Stimulated activated naive CD8-positive, alpha-beta T cell treated with anti-CD3 and anti-CD28 coated beads, Interleukin-15, Interleukin-2, amounts not matched to agents 100 ng/mL and 50 ng/mL, for 24 hours (primary cell): ENCODE data around the gene FHL2.

Experiments used
- H3K27ac Mint-ChIP-seq: one replicate; pipeline ENCODE4 v1.8.0; 2021; ENCODE audit warnings: mild to moderate bottlenecking, mixed read lengths
- H3K27me3 Mint-ChIP-seq: one replicate; pipeline ENCODE4 v1.8.0; 2021; ENCODE audit warnings: mixed read lengths
- H3K36me3 Mint-ChIP-seq: one replicate; pipeline ENCODE4 v1.8.0; 2021; ENCODE audit warnings: low read depth, mixed read lengths
- H3K4me1 Mint-ChIP-seq: one replicate; pipeline ENCODE4 v1.8.0; 2021; ENCODE audit warnings: low read depth, mixed read lengths
- H3K4me3 Mint-ChIP-seq: one replicate; pipeline ENCODE4 v1.8.0; 2021; ENCODE audit warnings: mild to moderate bottlenecking, mixed read lengths
- H3K9me3 Mint-ChIP-seq: one replicate; pipeline ENCODE4 v1.8.0; 2021; ENCODE audit warnings: mixed read lengths

FHL2 gene

GRCh38 chr2:105381101-105381668 is 17.7 kb downstream of the FHL2 start:
- H3K9me3 Mint-ChIP-seq = no peaks in the 10 kb centered on the region
- no peak overlapping the region for H3K4me3 Mint-ChIP-seq
- H3K4me1 Mint-ChIP-seq = peaks cover 10% of the 10 kb centered on the region
- H3K27me3 Mint-ChIP-seq = no peaks in the 10 kb centered on the region
- peaks cover 6% of the 10 kb centered on the region for H3K36me3 Mint-ChIP-seq
- H3K27ac Mint-ChIP-seq = no peak overlapping the region

DNA sequence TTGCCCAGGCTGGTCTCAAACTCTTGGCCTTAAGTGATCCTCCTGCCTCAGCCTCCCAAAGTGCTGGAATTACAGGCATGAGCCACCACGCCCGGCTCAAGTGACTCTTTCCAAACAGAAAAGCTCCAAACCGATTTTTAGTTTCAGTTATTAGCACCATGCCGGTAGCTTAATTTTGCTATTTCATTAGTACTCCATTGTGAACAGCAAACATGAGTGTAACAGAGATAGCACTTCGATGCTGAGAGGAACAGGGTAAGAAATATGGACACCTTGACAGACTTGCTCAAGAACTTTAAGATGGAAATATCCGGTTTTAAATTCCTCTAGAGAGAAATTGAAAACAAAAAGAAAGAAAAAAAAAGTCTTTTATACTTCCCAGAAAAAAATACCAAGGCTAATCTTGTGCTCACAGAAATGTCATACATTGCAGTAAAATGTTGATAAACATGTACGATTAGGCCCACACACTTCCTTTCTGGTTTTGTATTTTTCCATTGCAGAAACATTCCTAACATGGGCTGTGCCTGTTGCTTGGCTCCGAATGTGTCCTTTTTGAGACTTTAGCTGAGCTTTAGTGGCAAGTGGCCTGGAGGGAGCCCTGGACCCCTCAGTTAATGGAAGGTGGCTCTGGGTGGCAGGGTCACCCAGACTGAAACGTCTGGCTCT is 18.3 kb downstream of the FHL2 start:
- Mint-ChIP-seq H3K27ac (no peak overlapping the region), H3K4me1 (peaks cover 10% of the 10 kb centered on the region), H3K4me3 (no peak overlapping the region), H3K27me3 (no peaks in the 10 kb centered on the region), H3K9me3 (no peaks in the 10 kb centered on the region), H3K36me3 (peaks cover 6% of the 10 kb centered on the region)

GRCh38 chr2:105379741-105380186 is 19.1 kb downstream of the FHL2 start:
- H3K4me3 Mint-ChIP-seq = no peak overlapping the region
- no peaks in the 10 kb centered on the region for H3K9me3 Mint-ChIP-seq
- H3K4me1 Mint-ChIP-seq = peaks cover 10% of the 10 kb centered on the region
- no peak overlapping the region for H3K27ac Mint-ChIP-seq
- H3K36me3 Mint-ChIP-seq = peaks cover 6% of the 10 kb centered on the region
- H3K27me3 Mint-ChIP-seq = no peaks in the 10 kb centered on the region

DNA sequence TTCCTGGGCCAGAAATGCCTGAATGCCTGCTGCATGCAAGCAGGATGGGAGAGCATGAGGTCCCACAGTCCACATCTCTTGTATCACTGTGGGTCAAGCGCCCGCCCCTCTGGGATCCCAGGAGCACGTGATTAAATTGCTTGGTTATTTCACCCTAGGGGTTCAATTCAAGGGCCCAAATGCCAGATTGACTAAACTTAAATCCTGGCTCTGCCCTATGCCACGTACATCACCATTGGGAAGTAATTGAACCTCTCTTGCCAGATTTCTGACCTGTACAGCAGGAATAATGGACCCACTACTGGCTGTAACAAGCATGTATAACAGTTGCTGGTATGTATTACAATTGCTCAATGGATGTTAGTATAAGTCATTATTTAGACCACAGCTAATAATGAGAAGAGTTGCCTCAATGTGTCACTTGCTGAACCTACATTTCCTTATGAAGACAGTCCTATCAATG is 19.9 kb downstream of the FHL2 start:
- no peak overlapping the region for H3K4me3 Mint-ChIP-seq
- H3K36me3 Mint-ChIP-seq = peaks cover 6% of the 10 kb centered on the region
- H3K27ac Mint-ChIP-seq = no peak overlapping the region
- peaks cover 12% of the 10 kb centered on the region for H3K4me1 Mint-ChIP-seq
- no peaks in the 10 kb centered on the region for H3K27me3 Mint-ChIP-seq
- H3K9me3 Mint-ChIP-seq = no peaks in the 10 kb centered on the region

DNA sequence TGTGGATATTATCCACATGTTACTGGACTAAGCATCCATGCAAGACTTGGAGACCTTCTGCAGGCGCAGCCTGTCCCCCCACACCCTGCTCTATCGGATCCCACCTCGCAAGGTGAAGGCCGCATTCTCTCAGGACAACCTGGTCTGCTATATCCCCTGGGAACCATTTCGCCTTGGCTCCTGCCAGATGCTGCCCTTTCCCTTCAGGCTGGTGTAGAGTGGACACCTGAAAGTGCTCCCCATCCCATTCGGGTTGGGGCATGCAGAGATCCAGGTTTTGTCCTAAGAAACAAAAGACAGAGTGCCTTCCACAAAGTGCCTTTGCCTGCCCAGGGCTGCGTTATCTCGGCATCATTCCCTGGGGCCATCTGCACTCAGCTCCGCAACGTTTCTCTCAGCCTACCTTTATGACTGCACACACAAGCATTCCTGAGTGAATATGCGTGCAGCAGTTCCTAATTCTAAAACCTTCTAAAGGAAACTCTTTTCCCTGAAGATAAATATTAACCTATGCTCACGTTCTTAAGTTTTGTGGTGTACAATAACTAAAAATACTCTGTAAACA is 20.5 kb downstream of the FHL2 start:
- Mint-ChIP-seq H3K27ac (no peak overlapping the region), H3K4me3 (no peak overlapping the region), H3K36me3 (peaks cover 6% of the 10 kb centered on the region), H3K4me1 (peaks cover 15% of the 10 kb centered on the region), H3K27me3 (no peaks in the 10 kb centered on the region), H3K9me3 (no peaks in the 10 kb centered on the region)

DNA sequence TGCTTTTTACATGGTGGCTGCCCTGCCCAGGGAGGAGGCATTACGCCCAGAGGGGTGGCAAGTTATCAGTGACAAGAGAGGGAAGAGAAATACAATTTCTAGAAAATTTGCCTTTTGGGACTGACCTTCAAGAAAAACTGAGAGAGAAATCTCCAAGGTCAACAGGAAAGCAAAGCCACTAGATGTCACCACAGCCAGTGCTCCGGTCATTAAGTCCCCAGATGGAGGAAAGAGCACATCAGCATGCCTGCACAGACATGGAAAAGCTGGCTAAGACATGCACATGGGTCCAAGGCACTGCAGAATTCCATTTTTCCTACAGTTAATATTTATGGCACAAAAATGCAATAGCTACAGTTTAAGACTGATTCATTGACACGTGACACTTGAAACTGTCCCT is 21.0 kb downstream of the FHL2 start:
- no peak overlapping the region for H3K4me3 Mint-ChIP-seq
- H3K9me3 Mint-ChIP-seq = no peaks in the 10 kb centered on the region
- no peak overlapping the region for H3K27ac Mint-ChIP-seq
- H3K27me3 Mint-ChIP-seq = no peaks in the 10 kb centered on the region
- H3K36me3 Mint-ChIP-seq = peaks cover 6% of the 10 kb centered on the region
- peaks cover 15% of the 10 kb centered on the region for H3K4me1 Mint-ChIP-seq

DNA sequence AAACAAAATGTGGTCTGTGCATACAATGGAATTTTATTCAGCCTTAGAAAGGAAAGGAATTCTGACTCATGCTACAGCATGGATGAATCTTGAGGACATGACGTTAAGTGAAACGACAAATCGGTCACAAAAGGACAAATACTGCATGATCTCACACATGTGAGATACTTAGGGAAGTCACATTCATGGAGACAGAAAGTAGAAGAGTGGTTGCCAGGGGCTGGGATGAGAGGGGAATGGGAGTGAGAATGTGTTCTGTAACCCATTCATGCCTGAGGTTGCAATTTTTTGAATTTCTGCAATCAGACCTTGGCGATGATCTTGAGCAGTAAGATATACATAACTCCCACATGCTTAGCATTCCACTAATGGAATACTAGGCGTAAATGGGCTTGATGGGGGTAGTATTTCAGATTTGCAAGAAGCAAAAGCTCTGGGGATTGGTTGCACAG is 22.0 kb downstream of the FHL2 start:
- Mint-ChIP-seq H3K4me1 (peaks cover 15% of the 10 kb centered on the region), H3K27me3 (no peaks in the 10 kb centered on the region), H3K4me3 (no peak overlapping the region), H3K9me3 (no peaks in the 10 kb centered on the region), H3K36me3 (peaks cover 6% of the 10 kb centered on the region), H3K27ac (no peak overlapping the region)

DNA sequence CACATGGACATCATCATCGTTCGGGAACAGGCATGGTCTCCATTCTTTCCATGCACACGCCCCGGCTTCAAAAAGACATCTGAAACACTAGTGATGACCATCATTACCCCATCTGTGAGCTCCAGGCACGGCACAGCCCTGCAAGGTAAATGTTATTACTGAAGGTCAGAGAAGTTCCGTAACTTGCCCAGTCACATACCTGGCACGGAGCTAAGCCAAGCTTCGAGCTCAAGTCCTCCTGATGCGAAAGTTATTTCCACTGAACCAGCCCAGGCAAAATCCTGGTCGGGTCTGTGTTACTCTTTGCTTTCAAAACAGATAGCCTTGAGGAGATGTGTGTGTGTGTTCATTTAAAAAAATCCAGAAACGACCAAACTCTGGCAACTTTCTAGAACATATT is 22.8 kb downstream of the FHL2 start:
- H3K9me3 Mint-ChIP-seq = no peaks in the 10 kb centered on the region
- H3K36me3 Mint-ChIP-seq = peaks cover 6% of the 10 kb centered on the region
- no peak overlapping the region for H3K27ac Mint-ChIP-seq
- H3K4me1 Mint-ChIP-seq = peaks cover 13% of the 10 kb centered on the region
- H3K27me3 Mint-ChIP-seq = no peaks in the 10 kb centered on the region
- H3K4me3 Mint-ChIP-seq = no peak overlapping the region

- H3K27ac Mint-ChIP-seq = no peak overlapping the region
- no peaks in the 10 kb centered on the region for H3K9me3 Mint-ChIP-seq
- H3K36me3 Mint-ChIP-seq = peaks cover 6% of the 10 kb centered on the region
- H3K4me1 Mint-ChIP-seq = peaks cover 6% of the 10 kb centered on the region
- H3K27me3 Mint-ChIP-seq = no peaks in the 10 kb centered on the region
- H3K4me3 Mint-ChIP-seq = no peak overlapping the region
Observed at GRCh38 chr2:105375001-105375561, 23.8 kb downstream of the FHL2 start.

- Mint-ChIP-seq H3K27ac (peak overlapping the region; percentile 77), H3K4me1 (peaks cover 13% of the 10 kb centered on the region), H3K27me3 (no peaks in the 10 kb centered on the region), H3K9me3 (no peaks in the 10 kb centered on the region), H3K36me3 (no peaks in the 10 kb centered on the region), H3K4me3 (peak overlapping the region; percentile 50)
Observed at GRCh38 chr2:105373895-105374401, 24.9 kb downstream of the FHL2 start.

GRCh38 chr2:105373344-105373781 is 25.5 kb downstream of the FHL2 start:
- no peaks in the 10 kb centered on the region for H3K27me3 Mint-ChIP-seq
- no peaks in the 10 kb centered on the region for H3K36me3 Mint-ChIP-seq
- no peaks in the 10 kb centered on the region for H3K9me3 Mint-ChIP-seq
- no peak overlapping the region for H3K27ac Mint-ChIP-seq
- H3K4me3 Mint-ChIP-seq = no peak overlapping the region
- peaks cover 13% of the 10 kb centered on the region for H3K4me1 Mint-ChIP-seq

- no peaks in the 10 kb centered on the region for H3K27me3 Mint-ChIP-seq
- H3K4me3 Mint-ChIP-seq = no peak overlapping the region
- H3K27ac Mint-ChIP-seq = no peak overlapping the region
- peaks cover 3% of the 10 kb centered on the region for H3K36me3 Mint-ChIP-seq
- peaks cover 13% of the 10 kb centered on the region for H3K4me1 Mint-ChIP-seq
- no peaks in the 10 kb centered on the region for H3K9me3 Mint-ChIP-seq
Observed at GRCh38 chr2:105371810-105372209, 27.0 kb downstream of the FHL2 start.

- Mint-ChIP-seq H3K4me3 (no peak overlapping the region), H3K27ac (no peak overlapping the region)
Observed at GRCh38 chr2:105371156-105371555, 27.7 kb downstream of the FHL2 start.

DNA sequence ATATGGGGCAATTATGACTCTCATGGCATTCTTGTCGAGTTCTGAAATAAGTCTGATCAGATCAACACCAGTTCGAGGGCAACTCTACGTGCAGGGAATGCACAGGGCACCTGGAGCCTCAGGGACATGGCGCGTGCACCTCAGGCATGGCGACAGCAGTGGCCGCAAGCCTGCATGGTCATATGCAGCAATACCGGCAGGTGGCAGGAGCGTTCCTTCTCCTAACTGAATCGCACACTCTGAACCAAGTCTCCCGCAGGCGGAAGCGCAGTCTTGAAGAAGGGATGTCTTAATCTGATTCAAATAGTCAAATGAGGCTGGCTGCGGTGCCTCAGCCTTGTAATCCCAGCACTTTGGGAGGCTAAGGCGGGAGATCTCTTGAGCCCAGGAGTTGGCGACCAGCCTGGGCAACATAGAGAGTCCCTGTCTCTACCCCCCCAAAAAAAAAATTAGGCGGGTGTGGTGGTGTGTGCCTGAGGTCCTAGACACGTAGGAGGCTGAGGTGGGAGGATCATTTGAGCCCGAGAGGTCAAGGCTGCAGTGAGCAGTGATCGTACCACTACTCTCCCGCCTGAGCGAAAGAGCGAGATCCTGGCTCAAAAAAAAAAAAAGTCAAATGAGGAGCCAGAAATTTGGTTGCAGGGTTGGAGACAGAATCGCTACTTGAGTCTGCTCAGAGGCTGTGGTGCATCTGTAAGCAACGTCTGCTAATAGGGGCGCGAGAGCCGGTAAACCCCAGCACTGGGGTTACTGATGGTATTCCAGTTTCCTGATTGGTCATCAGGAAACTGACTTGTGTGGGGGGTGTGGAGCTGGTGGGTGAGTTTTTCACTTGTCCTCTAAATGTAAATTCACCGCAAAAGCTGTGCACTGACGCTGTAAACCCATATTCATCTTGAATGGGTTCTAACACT is 28.8 kb downstream of the FHL2 start:
- no peak overlapping the region for H3K27ac Mint-ChIP-seq
- no peak overlapping the region for H3K4me3 Mint-ChIP-seq
- no peaks in the 10 kb centered on the region for H3K9me3 Mint-ChIP-seq
- peaks cover 13% of the 10 kb centered on the region for H3K4me1 Mint-ChIP-seq
- H3K27me3 Mint-ChIP-seq = no peaks in the 10 kb centered on the region
- H3K36me3 Mint-ChIP-seq = peaks cover 3% of the 10 kb centered on the region

More at GRCh38 chr2:105371156-105371555, 27.7 kb downstream of the FHL2 start:
- Mint-ChIP-seq H3K4me1 (peaks cover 13% of the 10 kb centered on the region), H3K9me3 (no peaks in the 10 kb centered on the region), H3K36me3 (peaks cover 3% of the 10 kb centered on the region), H3K27me3 (no peaks in the 10 kb centered on the region)
